Measurements from ENCODE around the gene PLIN4.

DNA sequence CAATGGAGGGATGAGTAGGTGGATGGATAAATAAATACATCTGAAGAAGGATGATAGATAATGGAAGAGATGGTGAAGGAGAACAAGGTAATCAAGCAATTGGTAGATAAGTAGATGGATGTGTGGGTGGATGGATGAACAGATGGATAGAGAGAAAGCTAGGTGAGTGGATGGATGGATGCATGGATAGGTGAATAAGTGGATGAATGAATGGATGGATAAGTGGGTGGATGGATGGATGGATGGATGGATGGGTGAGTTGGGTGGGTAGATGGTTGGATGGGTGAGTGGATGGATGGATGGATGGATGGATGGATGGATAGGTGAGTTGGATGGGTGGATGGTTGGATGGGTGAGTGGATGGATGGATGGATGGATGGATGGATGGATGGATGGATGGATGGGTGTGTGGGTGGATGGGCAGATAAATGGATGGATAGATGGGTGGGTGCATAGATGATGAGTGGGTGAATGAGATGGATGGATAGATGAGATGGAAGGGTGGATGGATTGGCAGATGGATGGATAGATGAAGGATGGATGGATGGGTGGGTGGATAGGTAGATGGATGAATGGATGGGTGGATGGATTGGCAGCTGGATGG is 34.9 kb upstream of the PLIN4 start:
- TF ChIP-seq POLR2A (IDR thresholded peaks at IDR 0.05) (no peak), CTCF (IDR thresholded peaks at IDR 0.05) (no peak)
